Tongue (tissue), 2 donors: ENCODE measurements around the gene KPRP. TPM values are rescaled to one million over a fixed set of nuclear protein-coding genes. Genes with fewer than 3 reads are reported as not detected.

ENCODE experiments used
- DNase-seq: peaks from one replicate; pipeline ENCODE4 v3.0.0-alpha.2; 2015
- total RNA-seq: library from RNA; depleted of rRNA; stranded (reverse); fragments of >200 nt; gene quantifications from one replicate; pipeline ENCODE4 v1.2.3, GENCODE V29; 2014

The KPRP gene, protein sequence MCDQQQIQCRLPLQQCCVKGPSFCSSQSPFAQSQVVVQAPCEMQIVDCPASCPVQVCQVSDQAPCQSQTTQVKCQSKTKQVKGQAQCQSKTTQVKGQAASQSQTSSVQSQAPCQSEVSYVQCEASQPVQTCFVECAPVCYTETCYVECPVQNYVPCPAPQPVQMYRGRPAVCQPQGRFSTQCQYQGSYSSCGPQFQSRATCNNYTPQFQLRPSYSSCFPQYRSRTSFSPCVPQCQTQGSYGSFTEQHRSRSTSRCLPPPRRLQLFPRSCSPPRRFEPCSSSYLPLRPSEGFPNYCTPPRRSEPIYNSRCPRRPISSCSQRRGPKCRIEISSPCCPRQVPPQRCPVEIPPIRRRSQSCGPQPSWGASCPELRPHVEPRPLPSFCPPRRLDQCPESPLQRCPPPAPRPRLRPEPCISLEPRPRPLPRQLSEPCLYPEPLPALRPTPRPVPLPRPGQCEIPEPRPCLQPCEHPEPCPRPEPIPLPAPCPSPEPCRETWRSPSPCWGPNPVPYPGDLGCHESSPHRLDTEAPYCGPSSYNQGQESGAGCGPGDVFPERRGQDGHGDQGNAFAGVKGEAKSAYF
- 0.21 TPM for total RNA-seq

DNA sequence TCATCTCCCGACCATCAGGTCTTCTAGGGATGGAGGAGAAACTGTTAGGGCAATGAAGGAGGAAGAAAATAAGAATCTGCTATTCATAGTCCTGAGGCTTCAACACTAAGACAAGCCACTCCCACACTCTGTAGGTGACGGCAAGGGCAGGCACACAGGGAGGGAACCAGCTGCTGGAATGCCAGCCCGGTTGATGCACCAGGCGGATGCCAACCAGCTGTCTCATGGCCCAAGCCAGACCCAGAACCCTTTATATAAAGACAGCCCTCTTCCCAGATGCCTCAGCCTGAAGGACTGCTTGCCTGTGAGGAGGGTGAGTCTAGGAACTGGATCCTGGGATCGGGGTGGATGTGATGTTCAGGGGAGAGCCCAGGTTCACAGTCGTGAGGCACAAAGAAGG is at the start of gene KPRP:
TSS of gene KPRP (plus strand) at position 279 of the 400 bp plus-strand sequence. CDS start 1,564 bp downstream, outside the sequence.
- DNase-seq, result no peak

DNA sequence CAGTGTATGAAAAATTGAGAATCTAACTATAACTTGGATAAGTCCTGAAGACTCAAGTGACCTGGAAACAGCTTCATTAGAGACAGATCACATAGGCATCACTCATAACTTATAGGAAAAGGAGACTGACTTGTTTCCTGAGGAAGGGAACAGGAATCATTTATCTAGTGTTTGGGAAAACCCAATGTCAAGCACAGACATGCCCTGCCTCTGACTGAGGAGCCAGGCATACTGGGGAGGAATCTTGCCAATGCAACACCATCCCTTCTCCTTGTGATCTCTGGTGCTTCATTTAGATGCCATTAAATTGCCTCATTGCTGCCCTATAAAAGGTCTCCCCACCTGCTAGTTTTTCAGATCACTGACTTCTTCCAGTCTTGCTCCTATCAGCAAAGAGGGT is 39.6 kb upstream of the KPRP start:
- DNase-seq, result no peak

DNA sequence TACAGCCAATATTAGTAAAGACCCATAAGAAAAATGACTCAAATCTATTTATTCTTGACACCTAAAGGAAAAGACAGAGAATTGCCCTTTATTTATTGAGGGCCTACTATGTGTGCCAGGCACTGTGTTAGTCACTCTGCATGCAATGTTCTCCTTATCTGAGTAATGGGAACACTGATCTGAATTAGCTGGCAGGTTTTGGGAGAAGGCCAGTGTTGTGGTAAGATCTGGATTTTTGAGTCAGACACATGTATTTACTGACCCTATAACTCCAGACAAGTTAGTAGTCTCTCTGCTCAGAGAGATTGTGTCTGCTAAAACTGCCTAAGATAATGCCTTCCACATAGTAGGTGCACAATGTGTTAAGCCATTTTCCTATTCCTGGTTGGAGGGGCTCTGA is 32.6 kb upstream of the KPRP start:
- no peak for DNase-seq

DNA sequence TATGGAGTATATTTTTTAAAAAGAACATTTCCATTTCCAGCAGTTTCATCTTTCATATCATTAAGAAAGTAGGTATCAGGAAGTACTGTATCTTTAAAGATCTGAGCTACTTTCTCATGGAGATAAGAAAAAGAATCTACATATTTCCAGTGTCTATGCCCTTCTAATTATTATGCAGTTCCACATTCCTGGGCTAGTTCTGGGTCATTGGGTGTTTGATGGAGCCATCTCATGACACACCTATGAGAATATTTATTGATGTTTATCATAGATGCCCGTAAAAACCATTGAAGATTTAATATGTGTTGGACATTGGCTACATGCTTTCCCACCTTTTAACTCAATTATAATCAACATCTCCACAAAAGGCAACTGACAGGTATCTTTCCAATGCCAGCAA is 28.8 kb upstream of the KPRP start:
- DNase-seq, result no peak

DNA sequence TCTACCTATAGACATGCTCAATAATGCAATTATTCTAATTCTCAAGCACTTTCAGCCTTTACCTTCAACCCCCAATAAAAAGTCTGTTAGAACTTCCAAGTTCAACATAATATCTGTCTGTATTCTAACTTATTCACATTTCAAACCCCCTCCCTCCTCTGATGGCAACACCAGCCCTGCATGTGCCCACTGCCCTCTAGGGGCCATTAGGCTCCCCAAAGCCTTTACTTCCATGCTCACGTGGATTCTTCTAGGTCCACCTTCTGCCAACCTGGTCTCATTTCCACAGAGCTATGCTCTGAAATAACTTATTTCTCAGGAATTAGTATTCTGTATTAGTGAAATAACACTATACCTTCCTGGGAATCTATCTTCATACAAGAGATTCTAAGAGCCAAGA is 22.2 kb upstream of the KPRP start:
- DNase-seq, result no peak

GRCh38 chr1:152737997-152738396 is 19.8 kb upstream of the KPRP start:
- DNase-seq, result no peak

DNA sequence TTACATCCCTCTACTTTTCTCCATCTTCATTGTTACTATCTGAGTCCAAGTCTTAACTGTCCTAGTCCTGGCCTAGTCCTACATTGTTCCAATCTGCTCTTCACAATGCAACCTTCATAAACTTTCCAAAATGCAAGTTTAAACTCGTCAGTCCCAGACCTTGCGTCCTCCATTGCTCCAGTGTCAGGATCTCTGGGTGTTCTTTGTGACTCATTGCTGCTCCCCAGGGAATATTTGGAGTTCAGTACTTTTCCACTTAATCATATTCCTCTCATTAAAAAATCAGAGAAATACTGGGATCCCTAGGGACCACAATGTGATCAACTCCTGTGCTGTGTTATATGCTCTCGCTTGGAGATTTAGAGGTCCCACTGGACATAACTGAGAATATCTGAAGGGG is 18.0 kb upstream of the KPRP start:
- no peak for DNase-seq

- no peak for DNase-seq
Measured at GRCh38 chr1:152741656-152742055, 16.2 kb upstream of the KPRP start.

DNA sequence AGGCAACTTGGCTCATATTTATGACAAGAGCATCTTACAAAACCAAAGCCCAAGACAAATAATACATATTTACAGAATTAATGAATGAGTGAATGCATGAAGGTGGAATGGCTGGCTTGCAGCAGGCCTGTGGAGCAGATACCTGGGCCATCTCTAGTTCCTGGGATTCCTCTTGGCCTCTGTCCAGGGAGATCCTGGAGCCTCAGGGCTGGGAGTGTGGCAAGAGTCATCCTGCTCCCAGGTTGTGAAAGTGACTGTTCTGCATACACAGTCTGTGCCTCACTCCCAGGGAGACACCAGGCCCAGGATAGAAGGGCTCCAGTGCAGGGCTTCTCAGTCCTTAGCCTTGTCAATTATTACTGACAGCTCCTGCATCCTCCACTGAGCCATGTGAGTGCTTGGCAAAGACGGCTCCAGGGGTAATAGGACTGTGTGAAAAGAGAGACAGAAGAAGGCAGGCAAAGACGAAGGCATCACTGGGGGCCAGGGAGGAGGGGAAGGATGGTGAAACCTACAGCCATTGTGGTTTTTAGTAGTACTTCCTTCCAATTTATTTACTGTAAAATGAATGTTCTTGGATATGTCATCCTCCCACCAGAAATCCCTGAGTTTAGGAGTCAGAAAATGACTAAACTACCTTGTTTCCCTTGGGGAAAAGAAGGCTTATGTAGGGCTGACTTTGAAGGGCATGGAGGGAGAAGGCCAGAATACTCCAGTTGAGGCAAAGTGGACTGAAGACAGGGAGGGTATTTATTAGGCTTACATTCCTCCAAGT is 14.3 kb upstream of the KPRP start:
- DNase-seq, result no peak

DNA sequence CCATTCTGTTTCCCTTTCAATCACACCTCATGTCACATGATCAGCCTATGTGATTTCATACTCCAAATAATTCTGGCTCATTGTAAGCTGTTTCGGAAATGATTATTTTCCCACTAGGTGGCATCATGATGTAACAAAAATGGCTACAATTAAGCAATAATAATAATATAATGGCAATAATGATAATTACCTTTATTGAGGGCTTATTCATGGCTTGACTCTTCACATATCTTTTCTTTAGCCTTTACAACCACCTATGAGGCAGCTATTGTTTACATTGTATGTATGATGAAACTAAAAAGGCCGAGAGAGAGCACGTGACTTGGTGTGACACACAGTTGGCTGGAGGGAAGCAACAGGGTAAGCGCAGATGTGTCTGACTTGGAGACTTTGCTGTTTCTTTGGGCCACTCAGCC is 12.5 kb upstream of the KPRP start:
- no peak for DNase-seq

- DNase-seq, result no peak
Measured at GRCh38 chr1:152745765-152746444, 11.9 kb upstream of the KPRP start.

DNA sequence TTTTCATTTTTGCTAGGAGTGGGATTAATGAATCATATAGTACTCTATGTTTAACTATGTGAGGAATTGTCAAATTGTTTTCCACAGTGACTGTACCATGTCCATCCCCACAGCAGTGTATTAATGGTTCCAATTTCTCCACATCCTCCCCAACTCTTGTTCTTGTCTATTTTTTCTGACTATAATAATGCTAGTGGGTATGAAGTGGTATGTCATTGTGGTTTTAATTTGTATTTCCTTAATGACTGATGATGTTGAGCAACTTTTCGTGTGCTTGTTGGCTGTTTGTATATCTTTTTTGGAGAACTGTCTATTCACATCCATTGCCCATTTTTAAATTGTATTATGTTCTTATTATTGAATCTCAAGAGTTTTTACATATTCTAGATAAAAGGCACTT is 10.0 kb upstream of the KPRP start:
- DNase-seq, result no peak

DNA sequence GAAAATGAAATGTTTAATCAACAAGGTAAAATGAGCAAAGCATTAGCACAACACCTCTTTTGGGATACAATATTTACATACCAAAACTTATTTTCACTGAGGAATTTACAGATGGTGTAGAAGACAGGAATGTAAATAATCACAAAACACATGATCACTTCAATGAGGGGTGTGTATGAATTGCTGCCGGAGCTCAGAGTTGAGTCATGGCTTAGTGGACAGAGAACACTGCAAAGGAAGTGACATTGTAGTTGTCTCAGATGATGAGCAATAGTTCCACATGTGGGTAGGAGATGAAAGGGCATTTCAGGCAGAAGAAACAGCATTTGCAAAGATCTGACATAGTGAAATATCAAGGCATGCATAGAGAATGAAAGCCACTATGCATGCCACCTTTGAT is 5.6 kb upstream of the KPRP start:
- DNase-seq, result no peak

GRCh38 chr1:152753586-152753985 is 4.2 kb upstream of the KPRP start:
- no peak for DNase-seq

- DNase-seq, result no peak
Measured at GRCh38 chr1:152756872-152757271, 953 bp upstream of the KPRP start.

GRCh38 chr1:152758636-152759035 is 811 bp downstream of the KPRP start:
- no peak for DNase-seq

GRCh38 chr1:152759453-152760173 is 1.8 kb downstream of the KPRP start:
- DNase-seq, result no peak

- no peak for DNase-seq
Measured at GRCh38 chr1:152760551-152761190, 2.8 kb downstream of the KPRP start.

DNA sequence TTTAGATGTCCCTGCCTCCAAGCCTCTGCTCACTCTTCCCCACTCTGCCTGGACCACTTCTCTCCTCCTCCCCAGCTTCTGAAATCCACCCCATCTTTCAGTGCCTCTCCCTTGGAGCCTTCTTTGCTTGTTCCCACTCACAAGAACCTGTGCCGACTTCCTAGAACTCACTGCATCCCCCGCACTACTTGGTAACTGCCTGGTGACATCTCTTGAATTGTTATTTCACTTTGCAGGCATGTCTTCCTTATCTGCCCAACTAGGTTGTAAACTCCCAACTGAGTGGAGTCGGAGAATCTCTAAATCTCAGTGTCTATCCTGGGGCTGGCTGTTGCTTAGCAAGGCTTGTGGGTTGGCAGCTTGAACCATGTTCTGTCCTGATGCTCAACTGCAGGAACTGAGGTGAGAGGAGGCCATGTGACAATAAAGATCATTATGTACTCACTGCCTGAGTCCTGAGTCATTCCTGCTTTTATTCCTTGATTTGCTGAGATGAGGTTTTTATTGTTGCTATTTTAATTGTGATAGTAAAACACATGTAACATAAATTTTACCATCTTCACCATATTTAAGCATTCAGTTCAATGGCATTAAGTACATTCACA is 3.9 kb downstream of the KPRP start:
- DNase-seq, result no peak

GRCh38 chr1:152768847-152769533 is 11.2 kb downstream of the KPRP start:
- DNase-seq, result no peak
